Endodermal cell (in vitro differentiated cells): ENCODE results near the gene PPP1CB. TPM values are rescaled to one million over a fixed set of nuclear protein-coding genes. Genes with fewer than 3 reads are reported as not detected.

Experiments
- DNase-seq: peaks from one replicate; pipeline ENCODE4 v3.0.0-alpha.2; 2017
- H3K27ac ChIP-seq: 2 replicates; pipeline ENCODE4 v1.5.1; 2013; ENCODE audit warnings: mild to moderate bottlenecking, low read depth, low read length, moderate library complexity
- H3K27me3 ChIP-seq: 2 replicates; pipeline ENCODE4 v1.6.1; 2013; ENCODE audit warnings: mild to moderate bottlenecking, low read length, moderate library complexity; ENCODE audit not compliant: insufficient read depth, control insufficient read depth, poor library complexity, severe bottlenecking
- H3K36me3 ChIP-seq: 2 replicates; pipeline ENCODE4 v1.7.0; 2013; ENCODE audit warnings: mild to moderate bottlenecking, low read length, moderate library complexity; ENCODE audit not compliant: control insufficient read depth, insufficient read depth
- H3K4me1 ChIP-seq: one replicate; pipeline ENCODE4 v1.7.0; 2013; ENCODE audit warnings: low read length; ENCODE audit not compliant: control insufficient read depth, insufficient read depth
- H3K4me3 ChIP-seq: 2 replicates; pipeline ENCODE4 v1.5.1; 2013; ENCODE audit warnings: mild to moderate bottlenecking, low read length, moderate library complexity
- H3K9ac ChIP-seq: 2 replicates; pipeline ENCODE4 v1.6.1; 2013; ENCODE audit warnings: mild to moderate bottlenecking, low read length, moderate library complexity; ENCODE audit not compliant: poor library complexity, severe bottlenecking; ENCODE audit errors: extremely low read depth
- H3K9me3 ChIP-seq: 2 replicates; pipeline ENCODE4 v1.6.1; 2013; ENCODE audit warnings: mild to moderate bottlenecking, low read length, moderate library complexity; ENCODE audit not compliant: control insufficient read depth
- H3K27ac Mint-ChIP-seq: 2 replicates; pipeline ENCODE4 v1.8.0; 2020; ENCODE audit warnings: mixed read lengths
- H3K27me3 Mint-ChIP-seq: 2 replicates; pipeline ENCODE4 v1.8.0; 2021; ENCODE audit warnings: mild to moderate bottlenecking, mixed read lengths; ENCODE audit not compliant: insufficient read depth
- H3K36me3 Mint-ChIP-seq: 2 replicates; pipeline ENCODE4 v1.8.0; 2020; ENCODE audit warnings: low read depth, mixed read lengths
- H3K4me1 Mint-ChIP-seq: 2 replicates; pipeline ENCODE4 v1.8.0; 2020; ENCODE audit warnings: mixed read lengths
- H3K4me3 Mint-ChIP-seq: 2 replicates; pipeline ENCODE4 v1.8.0; 2020; ENCODE audit warnings: mild to moderate bottlenecking, moderate library complexity, mixed read lengths
- H3K9me3 Mint-ChIP-seq: 2 replicates; pipeline ENCODE4 v1.8.0; 2020; ENCODE audit warnings: mild to moderate bottlenecking, mixed read lengths
- CTCF ChIP-seq: fragments of 200-600 bp; sonication (generic); conservative IDR thresholded peaks from 2 replicates; pipeline ENCODE4 v1.5.0; 2021; ENCODE audit warnings: antibody characterized with exemption, mild to moderate bottlenecking
- WGBS, 2 experiments: methylation state at CpG; one replicate each; pipeline versions ENCODE4 v1.1.5 to v1.1.7; 2013; ENCODE audit warnings: missing lambda C conversion rate in 2 of 2, mixed read lengths in 1 of 2; ENCODE audit not compliant: insufficient coverage in 1 of 2, insufficient read length in 1 of 2; 5-methylcytosine and 5-hydroxymethylcytosine counted together
- total RNA-seq, 2 donors: library from RNA; stranded (reverse); fragmentation: NEBNext Ultra II Directional in 1 of 2; extraction: Animal tissue kit (Norgen Biotek cat#: 25700) in 1 of 2; gene quantifications; 2 replicates in 1 of 2; 3 replicates in 1 of 2; pipeline ENCODE4 v1.2.1, GENCODE V29; 2021

The PPP1CB gene
- total RNA-seq, 2 donors from 2014 or later: 175 to 201 TPM

DNA sequence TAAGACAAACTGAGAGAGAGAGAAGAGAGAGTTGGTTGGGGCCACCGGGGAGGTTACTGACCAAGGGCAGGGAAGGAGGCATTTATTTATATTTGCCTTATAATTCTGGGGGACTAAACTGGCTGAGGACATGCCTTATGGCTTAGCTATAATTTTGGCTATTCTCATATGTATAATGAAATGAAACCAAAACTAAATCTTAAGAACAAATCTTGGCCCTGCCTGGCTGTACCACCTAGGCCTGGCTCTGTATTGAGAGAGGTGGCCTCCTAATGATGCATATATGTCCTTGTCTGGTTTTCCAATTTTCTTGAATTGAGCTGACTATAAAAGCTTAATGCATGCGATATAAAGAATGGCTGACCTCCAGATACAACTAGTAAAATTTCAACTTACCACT is 3.5 kb upstream of the PPP1CB start:
- no peak overlapping the region for H3K27ac Mint-ChIP-seq
- H3K9me3 Mint-ChIP-seq: peaks cover 9% of the 10 kb centered on the region
- no peak for DNase-seq
- 100% methylated on average over 1 to 2 of the region's 2 CpGs for WGBS, 2 experiments
- no peaks in the 10 kb centered on the region for H3K27me3 ChIP-seq
- no peak overlapping the region for H3K9ac ChIP-seq
- no peak overlapping the region for H3K4me3 ChIP-seq
- H3K36me3 Mint-ChIP-seq: peaks cover 10% of the 10 kb centered on the region
- no peak for TF ChIP-seq CTCF
- peaks cover 18% of the 10 kb centered on the region for H3K4me1 Mint-ChIP-seq
- H3K36me3 ChIP-seq: no peaks in the 10 kb centered on the region
- no peaks in the 10 kb centered on the region for H3K9me3 ChIP-seq
- peaks cover 13% of the 10 kb centered on the region for H3K4me1 ChIP-seq
- H3K27ac ChIP-seq: no peak overlapping the region
- no peaks in the 10 kb centered on the region for H3K27me3 Mint-ChIP-seq
- no peak overlapping the region for H3K4me3 Mint-ChIP-seq

DNA sequence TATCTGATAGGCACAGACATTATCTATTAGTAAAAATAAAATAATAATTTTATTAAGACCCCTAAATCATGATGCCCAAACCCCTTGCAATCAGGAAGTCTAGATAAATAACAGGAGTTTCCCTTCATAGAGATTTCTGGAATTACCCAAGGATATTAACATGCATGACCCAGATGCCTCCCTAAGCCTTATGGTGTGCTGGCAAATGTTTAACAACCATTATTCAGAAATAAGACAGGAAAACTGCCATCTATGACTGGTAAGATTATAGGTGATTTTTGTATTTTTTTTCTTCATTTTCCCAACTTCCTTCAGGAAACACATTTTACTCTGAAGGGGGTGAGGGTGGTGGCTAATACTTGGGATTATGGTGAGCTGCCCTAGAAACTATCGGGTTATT is 2.7 kb upstream of the PPP1CB start:
- H3K4me1 Mint-ChIP-seq: peaks cover 18% of the 10 kb centered on the region
- H3K27ac Mint-ChIP-seq: no peak overlapping the region
- Histone ChIP-seq H3K27me3 (no peaks in the 10 kb centered on the region), H3K9me3 (no peaks in the 10 kb centered on the region), H3K27ac (no peak overlapping the region), H3K4me3 (no peak overlapping the region), H3K9ac (no peak overlapping the region), H3K36me3 (no peaks in the 10 kb centered on the region), H3K4me1 (peaks cover 13% of the 10 kb centered on the region)
- peaks cover 9% of the 10 kb centered on the region for H3K9me3 Mint-ChIP-seq
- H3K36me3 Mint-ChIP-seq: peaks cover 6% of the 10 kb centered on the region
- no peak for DNase-seq
- no peak overlapping the region for H3K4me3 Mint-ChIP-seq
- 100% methylated on average over 1 of the region's 1 CpG; no CpG with 5 or more reads in 1 of the 2 experiments for WGBS, 2 experiments
- H3K27me3 Mint-ChIP-seq: no peaks in the 10 kb centered on the region
- TF ChIP-seq CTCF: no peak

- Mint-ChIP-seq H3K4me1 (peaks cover 20% of the 10 kb centered on the region), H3K9me3 (peaks cover 9% of the 10 kb centered on the region), H3K36me3 (peaks cover 6% of the 10 kb centered on the region), H3K27me3 (no peaks in the 10 kb centered on the region), H3K4me3 (no peak overlapping the region), H3K27ac (no peak overlapping the region)
- no peak for DNase-seq
- H3K36me3 ChIP-seq: no peaks in the 10 kb centered on the region
- 93 to 94% methylated on average over 5 to 6 of the region's 6 CpGs for WGBS, 2 experiments
- peaks cover 13% of the 10 kb centered on the region for H3K4me1 ChIP-seq
- no peak overlapping the region for H3K9ac ChIP-seq
- no peaks in the 10 kb centered on the region for H3K27me3 ChIP-seq
- no peak overlapping the region for H3K27ac ChIP-seq
- TF ChIP-seq CTCF: no peak
- no peak overlapping the region for H3K4me3 ChIP-seq
- H3K9me3 ChIP-seq: no peaks in the 10 kb centered on the region
Observed at GRCh38 chr2:28749526-28749925, 2.1 kb upstream of the PPP1CB start.
